HEK293T (cell line): ENCODE measurements around the gene ZBTB20.

Source experiments
- CTCF ChIA-PET: fragments of 350-600 bp; formaldehyde crosslinking; extraction: SDS; loops from one replicate; lab custom pipeline; 2021; ENCODE audit warnings: antibody characterized with exemption, inconsistent platforms; lab: Yijun Ruan, JAX
- POLR2A ChIA-PET: fragments of 350-600 bp; formaldehyde crosslinking; extraction: SDS; loops from one replicate; lab custom pipeline; 2020; ENCODE audit warnings: antibody characterized with exemption, inconsistent platforms; lab: Yijun Ruan, JAX
- DNase-seq: peaks from one replicate; pipeline ENCODE4 v3.0.0; 2012; ENCODE audit warnings: mixed read lengths; ENCODE audit errors: extremely low spot score
- ARNT ChIP-seq: fragments of 450-650 bp; IDR thresholded peaks from 2 replicates; pipeline ENCODE4 v1.6.1; 2017; ENCODE audit warnings: mild to moderate bottlenecking
- BHLHE40 ChIP-seq: fragments of 450-650 bp; IDR thresholded peaks from 2 replicates; pipeline ENCODE4 v1.6.1; 2016; ENCODE audit warnings: mild to moderate bottlenecking, moderate library complexity, borderline replicate concordance
- CTBP1 ChIP-seq: fragments of 450-650 bp; IDR thresholded peaks from 2 replicates; pipeline ENCODE4 v1.6.1; 2016; ENCODE audit warnings: borderline replicate concordance
- ELF4 ChIP-seq: fragments of 450-650 bp; IDR thresholded peaks from 2 replicates; pipeline ENCODE4 v1.6.1; 2017; ENCODE audit warnings: antibody characterized with exemption
- FOXA1 ChIP-seq: fragments of 450-650 bp; IDR thresholded peaks from 2 replicates; pipeline ENCODE4 v1.6.1; 2016; ENCODE audit warnings: mild to moderate bottlenecking
- FOXK2 ChIP-seq: fragments of 450-650 bp; IDR thresholded peaks from 2 replicates; pipeline ENCODE4 v1.6.1; 2016; ENCODE audit warnings: mild to moderate bottlenecking
- FOXM1 ChIP-seq: fragments of 450-650 bp; IDR thresholded peaks from 2 replicates; pipeline ENCODE4 v1.6.1; 2017; ENCODE audit warnings: mild to moderate bottlenecking, borderline replicate concordance
- HDGF ChIP-seq: fragments of 450-650 bp; IDR thresholded peaks from 2 replicates; pipeline ENCODE4 v1.6.1; 2017; ENCODE audit warnings: antibody characterized with exemption, borderline replicate concordance
- L3MBTL2 ChIP-seq: fragments of 450-650 bp; conservative IDR thresholded peaks from 2 replicates; pipeline ENCODE4 v1.6.1; 2016; ENCODE audit warnings: mild to moderate bottlenecking
- LEF1 ChIP-seq: fragments of 450-650 bp; IDR thresholded peaks from 2 replicates; pipeline ENCODE4 v1.6.1; 2017; ENCODE audit warnings: mild to moderate bottlenecking, borderline replicate concordance
- NFRKB ChIP-seq: fragments of 450-650 bp; IDR thresholded peaks from 2 replicates; pipeline ENCODE4 v1.6.1; 2016; ENCODE audit warnings: mild to moderate bottlenecking, moderate library complexity
- SP1 ChIP-seq: fragments of 450-650 bp; IDR thresholded peaks from 2 replicates; pipeline ENCODE4 v1.6.1; 2017
- SUZ12 ChIP-seq: fragments of 450-650 bp; IDR thresholded peaks from 2 replicates; pipeline ENCODE4 v1.6.1; 2016; ENCODE audit warnings: mild to moderate bottlenecking
- TARDBP ChIP-seq: fragments of 450-650 bp; IDR thresholded peaks from 2 replicates; pipeline ENCODE4 v1.6.1; 2016
- ZNF384 ChIP-seq: fragments of 450-650 bp; IDR thresholded peaks from 2 replicates; pipeline ENCODE4 v1.6.1; 2016
- TF ChIP-seq, protein P1 (sequence below): fragments of 450-650 bp; IDR thresholded peaks from 2 replicates; pipeline ENCODE4 v1.6.1; 2016

The ZBTB20 gene

DNA sequence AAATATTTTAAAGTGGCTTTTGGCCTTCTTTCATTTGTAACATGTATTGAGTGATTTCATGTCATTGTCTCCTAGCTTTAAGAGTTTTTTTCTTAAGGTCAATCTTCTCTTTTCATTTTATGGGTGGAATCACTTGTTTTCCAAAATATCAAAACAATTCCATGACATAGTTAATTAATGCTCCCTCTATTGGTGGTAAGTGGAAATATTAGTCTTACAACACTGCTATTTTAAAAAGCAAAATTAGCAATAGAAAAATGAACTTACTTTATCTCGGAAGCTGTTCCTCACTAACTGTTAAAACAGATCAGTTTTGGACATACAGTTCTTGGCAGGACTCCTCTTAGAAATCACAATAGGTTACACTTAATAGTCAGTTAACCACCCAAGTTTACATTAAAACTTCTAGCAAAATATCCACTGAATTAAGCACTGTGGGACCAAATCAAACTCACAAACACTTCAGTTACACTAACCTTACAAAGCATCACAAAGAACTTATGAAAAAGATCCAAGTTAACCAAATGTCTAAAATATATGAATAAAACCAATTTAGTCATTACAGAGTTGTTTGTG, 810.9 kb downstream of the ZBTB20 start:
- no peak for DNase-seq
- ChIA-PET CTCF (interaction anchor here (0.9 kb wide), 1 partner anchor 36 kb away, joined by 4 read pairs; no protein-coding TSS in a partner anchor), POLR2A (no interaction called here)
- TF ChIP-seq L3MBTL2, result no peak
- no peak for TF ChIP-seq FOXA1
- no peak for TF ChIP-seq NFRKB
- TF ChIP-seq FOXM1, result no peak
- TF ChIP-seq ARNT, result no peak
- no peak for TF ChIP-seq TARDBP
- no peak for TF ChIP-seq BHLHE40
- no peak for TF ChIP-seq FOXK2
- TF ChIP-seq, protein P1, sequence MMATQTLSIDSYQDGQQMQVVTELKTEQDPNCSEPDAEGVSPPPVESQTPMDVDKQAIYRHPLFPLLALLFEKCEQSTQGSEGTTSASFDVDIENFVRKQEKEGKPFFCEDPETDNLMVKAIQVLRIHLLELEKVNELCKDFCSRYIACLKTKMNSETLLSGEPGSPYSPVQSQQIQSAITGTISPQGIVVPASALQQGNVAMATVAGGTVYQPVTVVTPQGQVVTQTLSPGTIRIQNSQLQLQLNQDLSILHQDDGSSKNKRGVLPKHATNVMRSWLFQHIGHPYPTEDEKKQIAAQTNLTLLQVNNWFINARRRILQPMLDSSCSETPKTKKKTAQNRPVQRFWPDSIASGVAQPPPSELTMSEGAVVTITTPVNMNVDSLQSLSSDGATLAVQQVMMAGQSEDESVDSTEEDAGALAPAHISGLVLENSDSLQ, result no peak
- no peak for TF ChIP-seq ELF4
- no peak for TF ChIP-seq SP1
- TF ChIP-seq ZNF384, result no peak
- TF ChIP-seq LEF1, result no peak
- TF ChIP-seq HDGF, result no peak
- TF ChIP-seq SUZ12, result no peak
- no peak for TF ChIP-seq CTBP1

DNA sequence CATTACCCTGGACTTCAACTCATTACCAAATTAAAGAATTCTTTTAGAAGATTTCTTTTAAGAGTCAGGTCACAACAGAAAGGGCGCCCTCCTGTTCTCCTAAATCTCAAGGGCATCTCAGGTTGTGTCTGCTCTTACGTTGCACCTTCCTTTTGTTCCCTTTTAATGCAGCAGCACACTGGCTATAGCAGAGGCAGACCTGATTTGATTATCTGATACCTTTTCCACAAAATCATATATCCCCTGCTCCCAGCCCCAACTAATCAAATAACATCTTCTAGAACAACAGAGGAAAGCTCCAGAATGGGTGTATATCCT, 813.2 kb downstream of the ZBTB20 start:
- DNase-seq, result no peak
- TF ChIP-seq ZNF384 (no peak), ARNT (no peak), FOXK2 (no peak), CTBP1 (no peak), BHLHE40 (no peak), ELF4 (no peak), NFRKB (no peak), LEF1 (no peak), L3MBTL2 (no peak), SP1 (no peak), FOXA1 (no peak), SUZ12 (no peak), FOXM1 (no peak), TARDBP (no peak), HDGF (no peak)
- TF ChIP-seq, protein P1, result no peak
- CTCF ChIA-PET, result interaction anchor here (1.0 kb wide), 1 partner anchor 43 kb away, joined by 3 read pairs; no protein-coding TSS in a partner anchor
- POLR2A ChIA-PET, result no interaction called here

- ChIA-PET POLR2A (no interaction called here), CTCF (no interaction called here)
- no peak for DNase-seq
- TF ChIP-seq CTBP1, result no peak
- TF ChIP-seq HDGF, result no peak
- TF ChIP-seq NFRKB, result no peak
- TF ChIP-seq FOXA1, result no peak
- no peak for TF ChIP-seq SP1
- no peak for TF ChIP-seq L3MBTL2
- no peak for TF ChIP-seq BHLHE40
- TF ChIP-seq ELF4, result no peak
- TF ChIP-seq FOXM1, result no peak
- TF ChIP-seq, protein P1, result no peak
- TF ChIP-seq FOXK2, result no peak
- TF ChIP-seq ZNF384, result no peak
Observed at GRCh38 chr3:114333180-114333922, 813.7 kb downstream of the ZBTB20 start.

DNA sequence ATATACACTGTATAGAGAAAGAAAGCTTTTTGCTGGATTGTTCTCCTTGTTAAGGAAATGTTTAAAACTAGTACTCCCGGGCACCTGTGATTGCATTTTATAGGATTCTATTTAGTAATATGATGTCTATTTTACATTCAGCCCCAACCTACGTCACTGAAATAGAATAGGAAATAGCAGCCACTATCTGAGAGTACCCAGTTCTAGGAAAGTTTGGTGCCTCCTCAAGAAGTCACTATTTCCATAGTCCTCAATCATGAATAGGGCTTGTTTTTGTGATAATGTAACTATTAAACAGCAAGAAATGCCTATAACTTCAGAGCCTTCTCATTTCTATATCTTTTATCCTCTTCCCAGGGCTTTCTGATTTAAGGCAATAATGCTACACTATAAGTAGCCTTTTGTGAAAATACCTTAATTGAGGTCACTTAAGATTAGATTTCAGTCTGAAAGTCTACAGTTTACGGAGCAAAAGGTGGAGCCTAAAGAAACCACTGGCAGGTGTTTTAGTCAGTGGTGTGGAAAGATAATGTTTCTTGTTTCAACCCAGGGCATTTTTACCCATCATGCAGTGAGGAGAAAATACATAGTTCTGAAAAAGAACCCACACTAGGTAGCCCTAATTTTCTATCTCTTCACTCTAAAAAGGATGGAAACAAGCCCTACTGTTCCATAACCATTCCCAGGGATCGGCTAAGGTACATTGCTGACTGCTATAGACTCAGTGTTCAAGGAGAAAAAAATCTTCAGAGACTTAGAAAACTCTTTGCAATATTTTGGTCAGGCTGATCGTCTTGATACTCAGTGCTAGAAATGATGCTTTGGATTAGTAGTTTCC, 814.5 kb downstream of the ZBTB20 start:
- no peak for DNase-seq
- CTCF ChIA-PET, result no interaction called here
- TF ChIP-seq SUZ12 (no peak), ELF4 (no peak), CTBP1 (no peak), HDGF (no peak), FOXA1 (no peak), NFRKB (no peak), SP1 (no peak), TARDBP (no peak), LEF1 (no peak), ARNT (no peak), FOXK2 (no peak), BHLHE40 (no peak), FOXM1 (no peak), ZNF384 (no peak), L3MBTL2 (no peak)
- TF ChIP-seq, protein P1, result no peak
- POLR2A ChIA-PET, result no interaction called here

DNA sequence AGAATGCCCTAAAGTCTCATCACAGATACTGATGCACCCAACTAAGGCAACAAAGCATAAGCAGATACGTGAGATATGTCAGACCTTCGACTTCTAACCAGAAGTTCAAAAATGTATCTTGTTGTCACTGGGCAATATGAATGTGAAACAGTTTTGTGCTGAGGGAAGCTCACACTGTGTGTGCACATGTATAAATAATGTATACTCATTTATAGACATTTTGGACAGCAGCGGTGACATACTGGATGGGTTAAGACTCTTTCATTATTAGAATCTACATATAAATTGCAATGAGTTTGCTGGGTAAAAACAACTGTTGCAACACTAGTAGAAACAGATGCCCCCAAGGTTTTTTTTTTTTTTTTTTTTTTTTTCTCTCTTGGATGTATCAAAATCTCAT, 815.4 kb downstream of the ZBTB20 start:
- DNase-seq, result no peak
- ChIA-PET CTCF (no interaction called here), POLR2A (no interaction called here)
- TF ChIP-seq, protein P1, result no peak
- TF ChIP-seq HDGF, result no peak
- TF ChIP-seq SUZ12, result no peak
- TF ChIP-seq ELF4, result no peak
